Natural killer cell (primary cell): Measurements from ENCODE around the gene RAB1B. TPM values are rescaled to one million over a fixed set of nuclear protein-coding genes. Genes with fewer than 3 reads are reported as not detected.

Experiments used
- ATAC-seq, 3 donors: fragments of 150-1000 bp in 2 of 3; fragments of 200-7000 bp in 1 of 3; cut with Tn5 transposase; 1 replicate in 1 of 3; 2 replicates in 2 of 3; pipeline ENCODE4 v1.10.0; 2021; ENCODE audit warnings: mild to moderate bottlenecking in 2 of 3, moderate library complexity in 2 of 3
- DNase-seq, 2 donors: peaks; one replicate each; pipeline versions ENCODE4 v3.0.0 to v3.0.0-alpha.2; 2013 to 2021; ENCODE audit warnings: mixed read lengths in 1 of 2
- H3K27ac ChIP-seq: one replicate; pipeline ENCODE4 v1.5.1; 2013; ENCODE audit warnings: mild to moderate bottlenecking, low read length
- H3K27me3 ChIP-seq: one replicate; pipeline ENCODE4 v1.6.1; 2013; ENCODE audit warnings: low read length; ENCODE audit not compliant: control insufficient read depth, insufficient read depth
- H3K36me3 ChIP-seq: one replicate; pipeline ENCODE4 v1.6.1; 2013; ENCODE audit warnings: low read length; ENCODE audit not compliant: control insufficient read depth, insufficient read depth
- H3K4me1 ChIP-seq: one replicate; pipeline ENCODE4 v1.6.1; 2013; ENCODE audit warnings: low read length; ENCODE audit not compliant: control insufficient read depth, insufficient read depth
- H3K4me3 ChIP-seq: one replicate; pipeline ENCODE4 v1.5.1; 2013; ENCODE audit warnings: low read length
- H3K9me3 ChIP-seq: one replicate; pipeline ENCODE4 v1.6.1; 2013; ENCODE audit warnings: low read length; ENCODE audit not compliant: control insufficient read depth, insufficient read depth
- H3K27ac Mint-ChIP-seq, 2 donors: one replicate each; pipeline ENCODE4 v1.8.0; 2022; ENCODE audit warnings: mild to moderate bottlenecking in 2 of 2, mixed read lengths in 2 of 2, moderate library complexity in 1 of 2
- H3K27me3 Mint-ChIP-seq, 2 donors: one replicate each; pipeline ENCODE4 v1.8.0; 2022; ENCODE audit warnings: low read depth in 2 of 2, mixed read lengths in 2 of 2
- H3K36me3 Mint-ChIP-seq: one replicate; pipeline ENCODE4 v1.8.0; 2022; ENCODE audit warnings: mixed read lengths
- H3K4me1 Mint-ChIP-seq, 2 donors: one replicate each; pipeline ENCODE4 v1.8.0; 2022; ENCODE audit warnings: mixed read lengths in 2 of 2
- H3K4me3 Mint-ChIP-seq: one replicate; pipeline ENCODE4 v1.8.0; 2022; ENCODE audit warnings: mild to moderate bottlenecking, moderate library complexity, mixed read lengths
- H3K9me3 Mint-ChIP-seq, 2 donors: one replicate each; pipeline ENCODE4 v1.8.0; 2022; ENCODE audit warnings: mixed read lengths in 2 of 2
- CTCF ChIP-seq: fragments of 200-600 bp; IDR thresholded peaks from one replicate; pipeline ENCODE4 v1.8.0; 2022; ENCODE audit warnings: antibody characterized with exemption
- WGBS: methylation state at CpG from one replicate; pipeline ENCODE4 v1.1.7; 2013; ENCODE audit warnings: missing lambda C conversion rate; ENCODE audit not compliant: insufficient coverage; 5-methylcytosine and 5-hydroxymethylcytosine counted together
- intact Hi-C: fragments of 100-400 bp; cut with micrococcal nuclease; formaldehyde crosslinking; loops from one replicate; pipeline ENCODE4 v1.14.2; 2022
- total RNA-seq, 4 donors: library from RNA; stranded (reverse); fragments of 120-200 nt in 1 of 4; gene quantifications; one replicate each; pipeline versions ENCODE4 v1.2.3 to v1.2.4, GENCODE V29; 2013 to 2022

The RAB1B gene
- total RNA-seq, 3 donors from 2014 or later (not counting 1 experiment from before 2014, with no cell fraction given): 116 to 144 (median 132) TPM

DNA sequence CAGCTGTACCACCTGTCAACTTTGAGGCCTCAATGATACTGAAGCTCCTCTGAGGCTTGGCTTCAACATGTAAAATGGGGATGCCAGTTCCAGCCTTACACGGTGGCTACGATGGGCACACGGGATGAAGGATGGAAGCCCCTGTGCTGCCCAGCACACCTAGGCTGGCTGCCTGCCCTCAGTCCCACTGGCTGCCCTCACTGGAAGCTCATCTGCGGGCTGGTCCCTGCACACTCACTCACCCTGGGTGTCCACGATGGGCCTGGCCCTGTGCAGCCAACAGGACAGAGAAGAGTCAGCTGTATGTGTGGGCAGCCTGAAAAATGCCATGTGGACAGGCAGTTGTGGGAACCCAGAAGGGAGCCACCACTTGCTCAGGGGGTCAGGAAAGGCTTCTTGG lies 18.3 kb downstream of the RAB1B start:
- peak overlapping the region in 1 of 2 donors; percentile 89 for H3K27ac Mint-ChIP-seq
- intact Hi-C loops: no loop called here
- no peaks in the 10 kb centered on the region for H3K36me3 Mint-ChIP-seq
- 97% methylated on average over 5 of the region's 5 CpGs for WGBS
- H3K27me3 Mint-ChIP-seq: peaks cover 12 to 14% of the 10 kb centered on the region in 2 donors
- Histone ChIP-seq H3K9me3 (no peaks in the 10 kb centered on the region), H3K4me3 (no peak overlapping the region), H3K36me3 (peaks cover 3% of the 10 kb centered on the region), H3K27me3 (peaks cover 4% of the 10 kb centered on the region), H3K27ac (no peak overlapping the region), H3K4me1 (peaks cover 46% of the 10 kb centered on the region)
- no peak for TF ChIP-seq CTCF
- no peaks in the 10 kb centered on the region for H3K9me3 Mint-ChIP-seq
- ATAC-seq: no peak
- H3K4me1 Mint-ChIP-seq: peaks cover 24 to 54% of the 10 kb centered on the region in 2 donors
- no peak for DNase-seq
- peak overlapping the region; percentile 28 for H3K4me3 Mint-ChIP-seq

GRCh38 chr11:66287211-66287888 lies 18.9 kb downstream of the RAB1B start:
- ATAC-seq (no peak), DNase-seq (peak in 1 of 2 donors; percentile 17)
- H3K27me3 ChIP-seq: peaks cover 6% of the 10 kb centered on the region
- H3K4me1 ChIP-seq: peaks cover 44% of the 10 kb centered on the region
- H3K4me3 ChIP-seq: no peak overlapping the region
- Mint-ChIP-seq H3K9me3 (no peaks in the 10 kb centered on the region), H3K4me3 (peak overlapping the region; percentile 70), H3K27ac (peak overlapping the region; percentile 87 to 89), H3K27me3 (peaks cover 13 to 14% of the 10 kb centered on the region in 2 donors), H3K4me1 (peaks cover 24 to 48% of the 10 kb centered on the region in 2 donors), H3K36me3 (no peaks in the 10 kb centered on the region)
- H3K27ac ChIP-seq: no peak overlapping the region
- peaks cover 3% of the 10 kb centered on the region for H3K36me3 ChIP-seq
- no peaks in the 10 kb centered on the region for H3K9me3 ChIP-seq
- WGBS: 65% methylated on average over 7 of the region's 10 CpGs
- TF ChIP-seq CTCF: no peak
- intact Hi-C loops: no loop called here

- Histone ChIP-seq H3K4me3 (peak overlapping the region; percentile 69), H3K27ac (peak overlapping the region; percentile 82), H3K27me3 (peaks cover 11% of the 10 kb centered on the region), H3K9me3 (no peaks in the 10 kb centered on the region), H3K36me3 (peaks cover 3% of the 10 kb centered on the region), H3K4me1 (peaks cover 39% of the 10 kb centered on the region)
- no peaks in the 10 kb centered on the region for H3K9me3 Mint-ChIP-seq
- ATAC-seq (no peak), DNase-seq (peak in 1 of 2 donors; percentile 19)
- peaks cover 24 to 46% of the 10 kb centered on the region in 2 donors for H3K4me1 Mint-ChIP-seq
- peak overlapping the region; percentile 90 for H3K4me3 Mint-ChIP-seq
- 57% methylated on average over 20 of the region's 20 CpGs for WGBS
- H3K27ac Mint-ChIP-seq: peak overlapping the region; percentile 87 to 89
- H3K36me3 Mint-ChIP-seq: no peaks in the 10 kb centered on the region
- intact Hi-C loops: no loop called here
- H3K27me3 Mint-ChIP-seq: peaks cover 20 to 21% of the 10 kb centered on the region in 2 donors
- no peak for TF ChIP-seq CTCF
Observed at GRCh38 chr11:66287889-66288670, 19.6 kb downstream of the RAB1B start.
